Superior temporal gyrus (tissue), 1 donor: ENCODE data around the gene BEST1.
"Not testable (repeated sequence)": the region's sequence is repeated elsewhere in the genome, so short reads cannot be mapped to it uniquely, and the experiment has no call there.

Source experiments
- DNase-seq: peaks from one replicate; pipeline ENCODE4 v3.0.0-alpha.2; 2016; ENCODE audit errors: extremely low spot score

The BEST1 gene

GRCh38 chr11:61963282-61964057 lies 13.3 kb downstream of the BEST1 start:
- peak; percentile 55 for DNase-seq

GRCh38 chr11:61964058-61964665 lies 14.0 kb downstream of the BEST1 start:
- DNase-seq, result peak; percentile 29

- not testable (repeated sequence) for DNase-seq
Observed at GRCh38 chr11:61964666-61965271, 14.6 kb downstream of the BEST1 start.

- peak; percentile 44 for DNase-seq
Observed at GRCh38 chr11:61966734-61967115, 16.6 kb downstream of the BEST1 start.

- DNase-seq, result peak; percentile 93
Observed at GRCh38 chr11:61967116-61967923, 17.2 kb downstream of the BEST1 start, which contains the start of gene FTH1. Gene FTH1 (minus strand): TSS chr11:61967634. CDS start chr11:61967425, 209 bp downstream.

GRCh38 chr11:61967924-61968757 lies 18.0 kb downstream of the BEST1 start:
- DNase-seq, result peak; percentile 73

GRCh38 chr11:61968758-61969390 lies 18.7 kb downstream of the BEST1 start:
- peak; percentile 18 for DNase-seq

GRCh38 chr11:61969391-61969758 lies 19.2 kb downstream of the BEST1 start:
- DNase-seq, result peak; percentile 31

- peak; percentile 73 for DNase-seq
Observed at GRCh38 chr11:61969838-61970662, 19.9 kb downstream of the BEST1 start.

- peak; percentile 96 for DNase-seq
Observed at GRCh38 chr11:61971248-61972111, 21.3 kb downstream of the BEST1 start.

GRCh38 chr11:61972112-61972671 lies 22.0 kb downstream of the BEST1 start:
- no peak for DNase-seq

- DNase-seq, result peak; percentile 57
Observed at GRCh38 chr11:61972672-61973475, 22.7 kb downstream of the BEST1 start.

- peak; percentile 18 for DNase-seq
Observed at GRCh38 chr11:61973476-61974162, 23.5 kb downstream of the BEST1 start.

- no peak for DNase-seq
Observed at GRCh38 chr11:61974766-61975631, 24.8 kb downstream of the BEST1 start.

- DNase-seq, result peak; percentile 13
Observed at GRCh38 chr11:61975638-61976419, 25.7 kb downstream of the BEST1 start.
